Measurements from ENCODE around the gene SMURF1. TPM values are rescaled to one million over a fixed set of nuclear protein-coding genes. Genes with fewer than 3 reads are reported as not detected.

Gene SMURF1
- total and polyA plus RNA-seq, 2 of the 8 experiments (the other 6 are each of a cell fraction or from before 2014, with no cell fraction given) = 9.6 to 24.5 TPM

- TF ChIP-seq CHD7 (IDR thresholded peaks at IDR 0.05; ENCODE audit: insufficient replicate concordance, low read length) = no peak
- TF ChIP-seq SAP30 (IDR thresholded peaks at IDR 0.05; ENCODE audit: insufficient read depth, insufficient replicate concordance, low read length) = no peak
- no peak for TF ChIP-seq POU5F1 (IDR thresholded peaks at IDR 0.05; ENCODE audit: low read depth, low read length)
- no peak for TF ChIP-seq USF2 (IDR thresholded peaks at IDR 0.05; ENCODE audit: low read length)
- no peak for TF ChIP-seq SP4 (IDR thresholded peaks at IDR 0.05; ENCODE audit: low read length)
- no peak for TF ChIP-seq CHD2 (IDR thresholded peaks at IDR 0.05; ENCODE audit: low read length)
- no peak for TF ChIP-seq CTBP2 (IDR thresholded peaks at IDR 0.05; ENCODE audit: borderline replicate concordance, insufficient read depth, insufficient read length, low read length)
- TF ChIP-seq CREB1 (IDR thresholded peaks at IDR 0.05) = no peak
- no peak for TF ChIP-seq SIN3A (conservative IDR thresholded peaks at IDR 0.05 in 1 of 2, IDR thresholded peaks at IDR 0.05 in 1 of 2; ENCODE audit: low read depth in 1 of 2, low read length in 2 of 2)
Measured at GRCh38 chr7:99024066-99024465, 119.8 kb downstream of the SMURF1 start (continued).

All from H1 (cell line).